ENCODE results near the gene ATP6V1A. TPM values are rescaled to one million over a fixed set of nuclear protein-coding genes. Genes with fewer than 3 reads are reported as not detected.

ATP6V1A gene
- total RNA-seq, 4 donors from 2014 or later: 41.7 to 77.0 (median 62.7) TPM

GRCh38 chr3:113751141-113751540 lies 4.3 kb downstream of the ATP6V1A start:
- no peak for DNase-seq (ENCODE audit: low spot score in 2 of 2)
- intact Hi-C loops (cut with DNase I; ENCODE audit: low total_unique reads): no loop called here
- TF ChIP-seq POLR2A (IDR thresholded peaks at IDR 0.05) (no peak), CTCF (IDR thresholded peaks at IDR 0.05) (no peak)
- H3K4me3 ChIP-seq (ENCODE audit: low read depth, poor library complexity, severe bottlenecking): no peak overlapping the region

GRCh38 chr3:113753376-113753985 lies 6.6 kb downstream of the ATP6V1A start:
- intact Hi-C loops (cut with DNase I; ENCODE audit: low total_unique reads): no loop called here
- DNase-seq (ENCODE audit: low spot score in 2 of 2): no peak
- H3K4me3 ChIP-seq (ENCODE audit: low read depth, poor library complexity, severe bottlenecking): no peak overlapping the region
- 69 to 73% methylated on average over 4 of the region's 4 CpGs for WGBS, 2 donors
- TF ChIP-seq CTCF (IDR thresholded peaks at IDR 0.05): no peak
- no peak for TF ChIP-seq POLR2A (IDR thresholded peaks at IDR 0.05)

GRCh38 chr3:113754494-113755159 lies 7.8 kb downstream of the ATP6V1A start:
- intact Hi-C loops (cut with DNase I; ENCODE audit: low total_unique reads): no loop called here

GRCh38 chr3:113758389-113759024 lies 11.7 kb downstream of the ATP6V1A start:
- TF ChIP-seq CTCF (IDR thresholded peaks at IDR 0.05) (no peak), POLR2A (IDR thresholded peaks at IDR 0.05) (no peak)
- intact Hi-C loops (cut with DNase I; ENCODE audit: low total_unique reads): no loop called here
- 94 to 95% methylated on average over 1 of the region's 1 CpG for WGBS, 2 donors
- no peak for DNase-seq (ENCODE audit: low spot score in 2 of 2)
- no peak overlapping the region for H3K4me3 ChIP-seq (ENCODE audit: low read depth, poor library complexity, severe bottlenecking)

More at GRCh38 chr3:113754494-113755159, 7.8 kb downstream of the ATP6V1A start:
- H3K4me3 ChIP-seq (ENCODE audit: low read depth, poor library complexity, severe bottlenecking): no peak overlapping the region
- TF ChIP-seq CTCF (IDR thresholded peaks at IDR 0.05) (no peak), POLR2A (IDR thresholded peaks at IDR 0.05) (no peak)
- WGBS, 2 donors: 76 to 77% methylated on average over 5 of the region's 5 CpGs
- peak in 1 of 2 donors; percentile 37 for DNase-seq (ENCODE audit: low spot score in 2 of 2)

DNA sequence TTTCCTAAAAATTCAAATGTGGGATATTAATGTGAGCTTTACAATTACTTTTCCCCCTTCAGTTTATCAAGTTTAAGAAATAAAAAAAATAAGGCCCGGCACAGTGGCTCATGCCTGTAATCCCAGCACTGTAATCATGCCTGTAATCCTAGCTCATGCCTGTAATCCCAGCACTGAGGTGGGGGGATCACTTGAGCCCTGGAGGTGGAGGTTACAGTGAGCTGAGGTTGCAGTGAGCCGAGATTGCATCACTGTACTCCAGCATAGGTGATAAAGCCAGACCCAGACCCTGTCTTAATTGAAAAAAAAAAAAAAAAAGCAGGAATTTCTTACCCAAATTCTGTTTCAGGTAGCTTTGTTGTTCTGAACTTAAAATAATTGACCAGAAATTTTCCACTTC lies 17.9 kb downstream of the ATP6V1A start:
- intact Hi-C loops (cut with DNase I; ENCODE audit: low total_unique reads): no loop called here
- DNase-seq (ENCODE audit: low spot score in 2 of 2): no peak
- WGBS, 2 donors: 97 to 98% methylated on average over 2 of the region's 2 CpGs
- no peak overlapping the region for H3K4me3 ChIP-seq (ENCODE audit: low read depth, poor library complexity, severe bottlenecking)
- TF ChIP-seq POLR2A (IDR thresholded peaks at IDR 0.05) (no peak), CTCF (IDR thresholded peaks at IDR 0.05) (no peak)
